Measurements from ENCODE around the gene CAMK4.
"Not testable (repeated sequence)": the region's sequence is repeated elsewhere in the genome, so short reads cannot be mapped to it uniquely, and the experiment has no call there.

CAMK4 gene

DNA sequence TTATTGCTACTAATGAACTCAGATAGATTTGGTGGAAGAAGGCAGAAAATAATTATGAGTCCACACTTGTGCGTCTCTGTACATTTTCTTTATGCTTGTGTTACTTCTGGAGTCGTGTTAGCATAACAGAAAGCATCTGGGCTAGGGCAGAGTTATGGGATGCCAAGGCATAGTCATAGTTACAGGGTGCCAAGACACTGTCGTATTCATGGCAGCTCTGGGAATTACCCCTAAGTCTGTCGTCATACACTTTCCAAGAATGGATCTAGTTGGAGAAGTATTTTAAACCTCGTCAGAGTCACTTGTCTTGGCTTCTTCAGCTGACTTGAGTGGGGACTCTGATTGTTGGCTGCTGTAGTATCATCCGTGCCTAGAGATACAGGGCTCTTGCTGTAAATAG, 27.7 kb downstream of the CAMK4 start:
- intact Hi-C loops (cut with DNase I), result no loop called here
- no peak for DNase-seq

- DNase-seq, result no peak
- intact Hi-C loops (cut with DNase I), result no loop called here
Observed at GRCh38 chr5:111252799-111253545, 28.8 kb downstream of the CAMK4 start.

GRCh38 chr5:111254613-111255012, 30.4 kb downstream of the CAMK4 start:
- no peak for DNase-seq
- intact Hi-C loops (cut with DNase I), result no loop called here

GRCh38 chr5:111255169-111255568, 31.0 kb downstream of the CAMK4 start:
- intact Hi-C loops (cut with DNase I), result no loop called here
- DNase-seq, result no peak

- DNase-seq, result no peak
Observed at GRCh38 chr5:111256128-111256527, 31.9 kb downstream of the CAMK4 start.

DNA sequence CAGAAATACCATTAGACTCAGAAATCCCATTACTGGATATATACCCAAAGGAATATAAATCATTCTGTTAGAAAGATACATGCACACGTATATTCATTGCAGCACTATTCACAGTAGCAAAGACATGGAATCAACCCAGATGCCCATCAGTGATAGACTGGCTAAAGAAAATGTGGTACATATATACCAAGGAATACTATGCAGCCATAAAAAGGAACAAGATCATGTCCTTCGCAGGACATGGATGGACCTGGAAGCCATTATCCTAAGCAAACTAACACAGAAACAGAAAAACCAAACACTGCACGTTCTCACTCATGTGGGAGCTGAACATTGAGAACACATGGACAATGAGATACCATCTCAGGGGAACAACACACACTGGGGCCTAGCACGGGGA, 33.4 kb downstream of the CAMK4 start:
- intact Hi-C loops (cut with DNase I), result not testable (repeated sequence)

More at GRCh38 chr5:111256128-111256527, 31.9 kb downstream of the CAMK4 start:
- intact Hi-C loops (cut with DNase I), result no loop called here

GRCh38 chr5:111259636-111260035, 35.5 kb downstream of the CAMK4 start:
- intact Hi-C loops (cut with DNase I), result no loop called here
- no peak for DNase-seq

More for the DNA sequence above, 33.4 kb downstream of the CAMK4 start:
- not testable (repeated sequence) for DNase-seq

GRCh38 chr5:111261610-111262009, 37.4 kb downstream of the CAMK4 start:
- intact Hi-C loops (cut with DNase I), result no loop called here
- DNase-seq, result no peak

DNA sequence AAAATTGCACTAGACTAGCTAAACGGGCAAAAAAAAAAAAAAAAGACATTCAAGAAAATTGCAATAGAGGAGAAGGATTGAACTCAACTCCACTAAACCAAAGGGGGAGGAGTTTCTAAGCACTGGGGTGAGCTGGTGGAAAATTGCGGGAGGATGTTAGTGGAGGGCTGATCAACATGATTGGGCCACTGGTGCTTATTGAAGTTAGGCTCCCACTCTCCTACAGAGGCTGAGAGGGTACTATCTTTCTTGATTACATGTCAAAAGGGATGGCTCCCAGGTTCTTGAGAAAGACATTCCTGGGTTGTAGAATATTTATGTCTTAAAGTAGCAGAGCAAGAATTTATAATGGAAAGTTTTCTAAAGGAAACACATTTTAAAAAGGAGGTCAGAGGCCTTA, 38.0 kb downstream of the CAMK4 start:
- intact Hi-C loops (cut with DNase I), result no loop called here
- DNase-seq, result no peak

DNA sequence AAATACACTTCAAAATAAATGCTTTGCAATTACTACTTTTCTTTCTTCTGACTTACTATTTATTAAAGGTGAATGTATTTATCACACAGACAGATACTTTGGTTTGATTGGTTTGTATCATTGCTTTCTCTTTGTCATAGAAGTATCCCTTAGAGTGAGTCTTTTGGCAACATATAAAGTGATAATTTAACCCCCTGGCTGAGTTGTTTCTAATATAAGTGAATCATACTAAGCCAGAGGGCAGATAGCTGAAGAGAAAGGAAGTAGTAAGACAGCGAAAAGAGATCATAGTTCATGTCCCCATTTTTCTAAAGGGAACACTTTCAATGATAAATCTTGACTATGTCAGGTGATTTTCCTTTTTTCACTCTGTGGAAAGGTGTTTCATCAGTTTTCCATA, 38.6 kb downstream of the CAMK4 start:
- intact Hi-C loops (cut with DNase I), result no loop called here
- DNase-seq, result no peak

DNA sequence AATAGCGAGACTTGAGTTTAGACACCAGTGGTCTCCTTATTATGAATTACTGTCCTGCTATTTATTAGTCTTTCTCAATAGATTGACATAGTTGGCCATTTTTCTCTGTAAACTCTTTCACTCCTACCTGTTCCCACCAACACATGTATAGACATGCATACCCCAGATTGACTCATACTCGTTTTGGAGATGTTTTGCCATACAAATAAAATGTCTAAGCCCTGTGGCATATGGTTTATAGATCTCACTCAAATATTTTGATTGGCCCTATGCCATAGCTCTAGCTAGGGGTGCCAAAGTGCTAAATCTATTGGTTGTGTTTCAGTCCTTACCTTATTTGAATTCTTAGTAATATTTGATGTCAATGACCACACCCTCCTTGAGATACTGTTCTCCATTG, 42.3 kb downstream of the CAMK4 start:
- no peak for DNase-seq
- intact Hi-C loops (cut with DNase I), result no loop called here

GRCh38 chr5:111268300-111268699, 44.1 kb downstream of the CAMK4 start:
- no peak for DNase-seq
- intact Hi-C loops (cut with DNase I), result no loop called here

DNA sequence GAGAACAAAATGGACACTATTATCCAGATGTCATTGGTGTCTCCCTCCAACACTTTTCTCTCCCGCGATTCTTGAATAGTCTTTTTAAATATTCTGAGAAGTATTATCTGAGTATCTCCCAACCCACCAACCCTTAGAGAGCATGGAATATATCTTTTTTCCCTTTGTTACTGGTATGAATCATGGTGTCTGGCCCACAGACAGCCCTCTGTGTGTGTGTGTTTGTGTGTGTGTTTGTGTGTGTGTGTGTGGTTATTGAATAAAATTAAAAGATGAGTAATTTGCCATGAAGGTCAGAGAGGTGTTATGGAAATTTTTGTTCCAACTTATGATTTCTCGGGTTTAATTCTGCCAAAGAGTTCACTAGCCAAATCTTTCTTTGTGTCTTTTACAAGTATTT, 47.7 kb downstream of the CAMK4 start:
- DNase-seq, result no peak
- intact Hi-C loops (cut with DNase I), result no loop called here

DNA sequence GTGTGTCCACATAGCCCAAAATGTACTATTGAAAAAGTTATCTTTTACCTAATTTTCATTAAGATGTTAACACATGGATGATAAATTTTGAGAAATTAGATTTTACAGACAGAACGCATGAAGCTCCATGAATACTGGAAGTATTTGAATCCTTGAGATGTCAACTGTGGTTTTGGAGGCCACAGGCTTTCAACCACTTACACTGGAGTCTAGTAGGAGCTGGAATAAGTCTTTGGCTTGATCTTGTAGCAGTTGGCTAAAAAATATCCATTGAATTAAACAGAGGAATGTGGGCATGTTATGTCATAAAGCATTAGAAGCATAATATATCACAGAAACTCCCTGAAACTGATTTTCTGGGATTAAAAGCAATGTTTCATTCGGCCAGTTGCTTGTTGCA, 52.9 kb downstream of the CAMK4 start:
- intact Hi-C loops (cut with DNase I), result loop anchor here (5.0 kb wide), 1 partner anchor 120 kb away; no protein-coding TSS in a partner anchor
- DNase-seq, result no peak

DNA sequence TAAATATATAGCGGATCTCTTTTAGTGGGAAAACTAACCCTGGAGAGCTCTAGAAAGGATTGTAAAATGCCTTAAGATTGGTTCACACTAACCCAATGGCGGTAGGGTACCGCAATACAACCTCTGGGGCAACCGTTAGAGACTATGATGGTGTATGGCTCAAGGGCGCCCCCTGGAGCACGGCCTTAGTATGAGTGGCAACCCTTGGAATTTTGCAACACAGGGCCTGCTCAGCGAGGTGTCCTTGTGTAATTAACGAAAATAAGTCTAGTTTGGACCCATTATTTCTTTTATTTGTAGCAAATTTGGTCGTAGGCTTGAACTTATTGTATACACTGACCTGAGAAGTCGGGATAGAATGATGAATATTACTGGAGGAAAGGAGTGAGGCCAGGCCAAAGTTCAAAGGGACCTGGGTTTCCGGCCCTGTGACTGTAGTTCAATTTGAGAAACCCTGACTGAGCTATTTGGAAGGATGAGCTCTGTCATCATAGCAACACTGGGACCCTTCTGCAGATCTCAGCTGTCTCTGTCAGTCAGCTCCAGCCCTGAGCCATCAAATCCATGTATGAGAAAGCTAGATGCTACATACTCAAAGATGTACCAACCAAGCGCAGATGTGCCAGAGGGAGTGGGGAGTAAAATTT, 54.8 kb downstream of the CAMK4 start:
- peak in 24 of 42 donors; percentile 11 to 75 (median 46) for DNase-seq
- intact Hi-C loops (cut with DNase I), result loop anchor here (5.0 kb wide), 1 partner anchor 122 kb away; no protein-coding TSS in a partner anchor

GRCh38 chr5:111280282-111280951, 56.2 kb downstream of the CAMK4 start:
- intact Hi-C loops (cut with DNase I), result no loop called here
- DNase-seq, result peak in 7 of 42 donors; percentile 11 to 53 (median 24)

GRCh38 chr5:111282798-111283197, 58.6 kb downstream of the CAMK4 start:
- no peak for DNase-seq
- intact Hi-C loops (cut with DNase I), result no loop called here

- intact Hi-C loops (cut with DNase I), result no loop called here
- DNase-seq, result no peak
Observed at GRCh38 chr5:111284825-111285224, 60.6 kb downstream of the CAMK4 start.

- intact Hi-C loops (cut with DNase I), result no loop called here
- no peak for DNase-seq
Observed at GRCh38 chr5:111294551-111294950, 70.4 kb downstream of the CAMK4 start.

- no peak for DNase-seq
- intact Hi-C loops (cut with DNase I), result no loop called here
Observed at GRCh38 chr5:111295649-111296048, 71.5 kb downstream of the CAMK4 start.

Data from head of caudate nucleus (tissue), 42 donors.